Type B pancreatic cell (in vitro differentiated cells): Measurements from ENCODE around the gene DOK5. TPM values are rescaled to one million over a fixed set of nuclear protein-coding genes. Genes with fewer than 3 reads are reported as not detected.

ENCODE experiments used
- DNase-seq: peaks from one replicate; pipeline ENCODE4 v3.0.0; 2021; ENCODE audit warnings: mixed read lengths; ENCODE audit not compliant: unreplicated experiment; ENCODE audit errors: extremely low spot score
- H3K27ac Mint-ChIP-seq: 2 replicates; pipeline ENCODE4 v1.8.0; 2021; ENCODE audit warnings: mild to moderate bottlenecking, mixed read lengths
- H3K27me3 Mint-ChIP-seq: 2 replicates; pipeline ENCODE4 v1.8.0; 2021; ENCODE audit warnings: mixed read lengths
- H3K36me3 Mint-ChIP-seq: 2 replicates; pipeline ENCODE4 v1.8.0; 2021; ENCODE audit warnings: mixed read lengths
- H3K4me1 Mint-ChIP-seq: one replicate; pipeline ENCODE4 v1.8.0; 2021; ENCODE audit warnings: mixed read lengths; ENCODE audit not compliant: unreplicated experiment
- H3K4me3 Mint-ChIP-seq: 2 replicates; pipeline ENCODE4 v1.8.0; 2021; ENCODE audit warnings: mild to moderate bottlenecking, mixed read lengths
- H3K9me3 Mint-ChIP-seq: 2 replicates; pipeline ENCODE4 v1.8.0; 2021; ENCODE audit warnings: mixed read lengths
- CTCF ChIP-seq: fragments of 200-600 bp; sonication (generic); conservative IDR thresholded peaks from 2 replicates; pipeline ENCODE4 v1.5.0; 2021; ENCODE audit warnings: antibody characterized with exemption, mild to moderate bottlenecking
- total RNA-seq: library from RNA; stranded (reverse); gene quantifications from 2 replicates; pipeline ENCODE4 v1.2.1, GENCODE V29; 2021; ENCODE audit warnings: low replicate concordance

The DOK5 gene
- total RNA-seq, 1 donor from 2014 or later = 26.9 TPM

GRCh38 chr20:54600634-54601033 lies 125.2 kb downstream of the DOK5 start:
- Mint-ChIP-seq H3K27ac (no peak overlapping the region), H3K9me3 (no peaks in the 10 kb centered on the region), H3K4me1 (no peaks in the 10 kb centered on the region), H3K27me3 (peaks cover 5% of the 10 kb centered on the region), H3K4me3 (no peak overlapping the region), H3K36me3 (no peaks in the 10 kb centered on the region)
- no peak for DNase-seq
- TF ChIP-seq CTCF = no peak

GRCh38 chr20:54601831-54602515 lies 126.6 kb downstream of the DOK5 start:
- Mint-ChIP-seq H3K4me3 (no peak overlapping the region), H3K36me3 (no peaks in the 10 kb centered on the region), H3K27me3 (peaks cover 5% of the 10 kb centered on the region), H3K9me3 (no peaks in the 10 kb centered on the region), H3K4me1 (peaks cover 7% of the 10 kb centered on the region), H3K27ac (no peak overlapping the region)
- no peak for TF ChIP-seq CTCF
- no peak for DNase-seq

- H3K4me3 Mint-ChIP-seq = no peak overlapping the region
- no peaks in the 10 kb centered on the region for H3K9me3 Mint-ChIP-seq
- no peaks in the 10 kb centered on the region for H3K36me3 Mint-ChIP-seq
- peaks cover 11% of the 10 kb centered on the region for H3K4me1 Mint-ChIP-seq
- TF ChIP-seq CTCF = no peak
- H3K27ac Mint-ChIP-seq = no peak overlapping the region
- DNase-seq = no peak
- peaks cover 5% of the 10 kb centered on the region for H3K27me3 Mint-ChIP-seq
Observed at GRCh38 chr20:54605319-54605718, 129.9 kb downstream of the DOK5 start.

GRCh38 chr20:54606380-54606779 lies 131.0 kb downstream of the DOK5 start:
- H3K4me3 Mint-ChIP-seq = no peak overlapping the region
- H3K27ac Mint-ChIP-seq = no peak overlapping the region
- H3K36me3 Mint-ChIP-seq = no peaks in the 10 kb centered on the region
- DNase-seq = no peak
- peaks cover 11% of the 10 kb centered on the region for H3K4me1 Mint-ChIP-seq
- no peaks in the 10 kb centered on the region for H3K9me3 Mint-ChIP-seq
- no peak for TF ChIP-seq CTCF
- H3K27me3 Mint-ChIP-seq = no peaks in the 10 kb centered on the region

- H3K36me3 Mint-ChIP-seq = no peaks in the 10 kb centered on the region
- peaks cover 23% of the 10 kb centered on the region for H3K4me1 Mint-ChIP-seq
- H3K4me3 Mint-ChIP-seq = no peak overlapping the region
- no peak for TF ChIP-seq CTCF
- no peaks in the 10 kb centered on the region for H3K9me3 Mint-ChIP-seq
- DNase-seq = no peak
- H3K27me3 Mint-ChIP-seq = no peaks in the 10 kb centered on the region
- no peak overlapping the region for H3K27ac Mint-ChIP-seq
Observed at GRCh38 chr20:54608039-54608745, 132.8 kb downstream of the DOK5 start.
